NCI-H187 (cell line): Measurements from ENCODE around the gene ANKRD40CL.
"Not testable (repeated sequence)": the region's sequence is repeated elsewhere in the genome, so short reads cannot be mapped to it uniquely, and the experiment has no call there.

ENCODE experiments used
- DNase-seq, 2 experiments: peaks; one replicate each; lab custom pipeline; 2025; lab: John Stamatoyannopoulos, UW

ANKRD40CL gene

GRCh38 chr17:50758989-50759544 is 8.3 kb downstream of the ANKRD40CL start:
- DNase-seq, result no peak

- no peak for DNase-seq
Observed at GRCh38 chr17:50758524-50758923, 8.8 kb downstream of the ANKRD40CL start.

DNA sequence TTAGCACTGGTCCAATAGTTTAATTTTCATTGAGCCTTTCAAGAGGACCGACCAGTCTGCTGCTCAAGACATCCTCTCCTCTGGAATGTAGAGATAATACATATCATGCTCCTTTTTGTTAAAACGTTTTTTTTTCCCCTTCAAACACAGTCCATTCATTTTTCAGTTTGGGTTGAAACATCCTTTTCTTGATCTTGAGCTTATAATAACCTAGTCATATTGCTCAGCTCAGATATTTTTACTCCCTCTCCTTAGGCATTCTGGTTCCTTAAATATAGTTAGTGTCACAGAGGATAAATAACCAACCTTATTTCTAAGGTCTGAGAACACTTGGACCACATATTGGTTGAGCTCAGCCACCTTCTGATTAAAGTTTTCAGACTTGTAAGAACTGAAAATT is 12.8 kb downstream of the ANKRD40CL start:
- DNase-seq, result no peak

DNA sequence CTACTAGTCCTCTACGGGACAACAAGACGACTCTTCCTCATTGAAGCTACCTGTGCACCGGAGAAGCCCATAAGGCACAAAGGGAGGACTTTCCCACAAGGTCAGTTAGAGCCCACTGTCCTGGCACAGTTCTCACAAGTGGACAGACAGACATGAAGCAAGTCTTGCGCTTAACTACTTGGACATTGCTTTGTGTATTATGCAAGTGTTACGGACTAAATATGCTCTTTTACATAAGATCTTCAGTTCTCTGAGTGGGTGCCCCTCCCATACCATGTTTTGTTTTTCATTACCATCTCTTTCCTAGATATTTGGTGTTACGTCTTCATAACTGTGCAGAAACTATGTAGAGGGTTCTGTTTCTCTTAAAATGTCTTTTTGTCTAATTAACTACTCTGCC is 18.1 kb downstream of the ANKRD40CL start:
- no peak for DNase-seq

DNA sequence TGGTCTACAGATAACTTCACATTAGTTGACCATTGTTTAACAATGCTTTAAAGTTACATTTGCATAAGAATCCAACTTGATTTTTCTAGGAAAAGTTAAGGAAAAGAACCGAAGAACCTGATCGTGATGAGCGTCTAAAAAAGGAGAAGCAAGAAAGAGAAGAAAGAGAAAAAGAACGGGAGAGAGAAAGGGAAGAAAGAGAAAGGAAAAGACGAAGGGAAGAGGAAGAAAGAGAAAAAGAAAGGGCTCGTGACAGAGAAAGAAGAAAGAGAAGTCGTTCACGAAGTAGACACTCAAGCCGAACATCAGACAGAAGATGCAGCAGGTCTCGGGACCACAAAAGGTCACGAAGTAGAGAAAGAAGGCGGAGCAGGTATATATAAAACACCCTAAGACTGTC is 21.7 kb downstream of the ANKRD40CL start:
- DNase-seq, result no peak

DNA sequence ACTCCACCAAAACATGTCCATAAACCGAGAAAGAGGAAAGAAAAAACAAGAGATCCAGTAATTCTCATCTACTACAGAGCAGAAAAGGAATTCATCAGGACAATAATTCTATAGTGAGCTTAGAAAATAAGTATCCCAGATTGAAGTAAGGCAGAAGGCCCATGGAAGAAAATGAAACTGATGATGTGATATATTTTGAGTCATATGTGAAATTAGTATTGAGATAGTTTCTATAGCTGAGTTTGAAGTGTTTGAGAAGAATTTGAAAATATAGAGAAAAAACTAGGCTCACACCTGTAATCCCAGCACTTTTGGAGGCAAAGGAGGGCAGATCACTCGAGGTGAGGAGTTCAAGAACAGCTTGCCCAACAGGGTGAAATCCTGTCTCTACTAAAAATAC is 28.2 kb downstream of the ANKRD40CL start:
- no peak for DNase-seq

- DNase-seq, result no peak
Observed at GRCh38 chr17:50737118-50737698, 30.1 kb downstream of the ANKRD40CL start.

DNA sequence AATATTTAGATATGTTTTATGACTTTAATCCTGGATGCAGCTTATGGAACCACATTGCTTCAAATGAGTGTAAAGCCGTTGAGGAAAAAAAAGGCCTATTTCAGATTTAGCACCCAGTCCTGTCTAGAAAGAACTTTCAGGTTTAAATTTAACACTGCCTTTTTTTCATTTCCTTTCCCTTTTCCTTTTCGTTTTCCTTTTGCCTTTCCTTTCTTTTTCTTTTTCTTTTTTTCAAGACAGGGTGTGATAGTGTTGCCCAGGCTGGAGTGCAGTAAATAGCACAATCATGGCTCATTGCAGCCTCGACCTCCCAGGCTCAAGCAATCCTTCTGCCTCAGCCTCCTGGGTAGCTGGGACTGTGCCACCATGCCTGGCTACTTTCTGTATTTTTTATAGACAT is 32.0 kb downstream of the ANKRD40CL start:
- no peak for DNase-seq

- no peak for DNase-seq
Observed at GRCh38 chr17:50731575-50732460, 35.5 kb downstream of the ANKRD40CL start.

- no peak for DNase-seq
Observed at GRCh38 chr17:50728881-50729765, 38.2 kb downstream of the ANKRD40CL start.

DNA sequence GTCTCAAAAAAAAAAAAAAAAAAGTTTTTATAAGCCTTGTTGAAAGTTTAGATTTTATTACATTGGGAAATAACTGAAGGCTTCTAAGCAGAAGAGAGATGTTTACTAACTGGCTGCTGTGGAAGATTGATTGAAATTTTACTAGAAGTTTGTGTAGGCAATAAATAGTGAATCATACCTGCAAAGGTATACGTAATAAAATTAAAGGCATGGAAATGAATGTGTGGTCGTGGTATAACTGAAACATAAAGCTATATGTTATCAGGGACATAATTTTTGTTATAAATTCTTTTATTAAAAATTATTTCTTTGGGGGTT is 39.2 kb downstream of the ANKRD40CL start:
- no peak for DNase-seq

DNA sequence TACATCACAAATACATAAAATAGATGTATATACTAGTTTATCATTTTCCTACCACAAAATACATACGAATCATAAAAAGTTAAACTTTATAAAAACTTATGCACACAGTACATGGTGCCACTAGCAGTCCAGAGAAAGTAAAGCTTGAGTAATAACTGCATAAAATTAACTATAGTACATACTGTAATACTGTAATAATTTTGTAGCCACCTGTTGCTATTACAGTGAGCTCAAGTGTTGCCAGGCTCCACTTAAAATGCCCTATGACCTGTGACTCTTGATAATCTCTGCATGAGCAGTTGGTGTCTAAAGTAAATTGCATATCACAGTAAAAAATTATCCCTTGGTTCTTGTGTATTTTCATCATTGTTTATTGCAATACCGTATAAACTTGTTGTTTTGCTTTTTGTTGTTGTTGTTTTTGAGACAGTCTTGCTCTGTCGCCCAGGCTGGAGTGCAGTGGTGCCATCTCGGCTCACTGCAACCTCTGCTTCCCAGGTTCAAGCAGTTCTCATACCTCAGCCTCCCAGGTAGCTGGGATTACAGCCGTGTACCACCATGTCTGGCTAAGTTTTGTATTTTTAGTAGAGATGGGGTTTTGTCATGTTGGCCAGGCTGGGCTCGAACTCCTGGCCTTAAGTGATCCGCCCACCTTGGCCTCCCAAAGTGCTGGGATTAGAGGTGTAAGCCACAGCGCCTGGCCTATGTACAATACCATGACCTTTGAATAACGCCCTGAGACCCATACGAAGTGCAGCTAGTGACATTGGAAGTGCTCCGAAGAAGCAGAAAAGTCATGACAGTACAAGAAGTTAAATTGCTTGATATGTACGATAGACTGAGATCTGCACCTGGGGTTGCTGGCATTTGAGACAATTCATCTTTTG is 41.3 kb downstream of the ANKRD40CL start:
- DNase-seq, result no peak

DNA sequence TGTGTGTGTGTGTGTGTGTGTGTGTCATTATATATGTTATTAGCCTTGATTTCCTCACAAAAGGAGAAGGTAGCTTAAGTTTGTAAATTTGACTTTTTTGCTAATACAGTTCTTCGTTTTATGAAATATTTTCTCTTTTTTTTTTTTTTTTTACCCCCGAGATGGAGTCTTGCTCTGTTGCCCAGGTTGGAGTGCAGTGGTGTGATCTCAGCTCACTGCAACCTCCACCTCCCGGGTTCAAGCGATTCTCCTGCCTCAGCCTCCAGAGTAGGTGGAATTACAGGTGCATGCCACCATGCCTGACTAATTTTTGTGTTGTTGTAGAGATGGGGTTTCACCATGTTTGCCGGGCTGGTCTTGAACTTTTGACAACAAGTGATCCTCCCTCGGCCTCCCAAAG is 42.7 kb downstream of the ANKRD40CL start:
- not testable (repeated sequence) for DNase-seq

GRCh38 chr17:50722746-50723145 is 44.6 kb downstream of the ANKRD40CL start:
- no peak for DNase-seq

DNA sequence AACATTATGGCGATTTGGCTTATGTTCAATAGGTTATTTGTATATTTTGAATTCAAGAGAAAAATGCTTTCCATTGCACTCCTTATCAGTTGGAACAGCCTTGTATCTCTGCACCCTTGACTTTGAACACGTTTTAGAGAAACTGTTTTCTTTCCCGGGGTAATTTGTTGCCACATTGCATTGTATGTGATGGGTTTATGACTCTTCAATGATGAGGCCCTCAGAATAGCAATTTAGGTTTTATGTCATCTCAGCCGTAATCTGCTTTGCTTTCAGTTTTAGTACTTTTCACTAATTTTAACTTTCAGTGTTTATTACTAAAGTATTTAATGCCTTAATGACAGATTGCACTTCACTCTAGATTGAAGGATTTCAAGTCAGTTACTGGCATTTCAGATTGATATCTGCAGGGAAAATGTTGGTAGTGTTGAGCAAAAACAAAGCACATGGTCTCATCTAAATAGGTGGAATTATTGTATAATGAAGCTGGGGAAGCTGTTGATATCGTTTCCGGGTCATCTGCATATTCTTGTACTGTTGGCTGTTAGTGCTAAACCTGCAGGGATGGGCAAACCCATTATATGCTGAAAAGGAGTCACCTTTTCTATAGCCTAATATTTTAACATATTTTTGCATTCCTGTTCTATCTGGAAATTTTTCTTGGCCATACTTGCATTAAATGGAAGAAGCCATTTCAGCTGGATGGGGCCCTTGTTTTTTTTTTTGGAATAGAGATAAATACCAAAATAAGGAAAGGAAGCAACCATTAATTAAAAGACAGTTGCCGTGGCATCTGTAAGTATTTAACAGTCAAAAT is 45.9 kb downstream of the ANKRD40CL start:
- no peak for DNase-seq

DNA sequence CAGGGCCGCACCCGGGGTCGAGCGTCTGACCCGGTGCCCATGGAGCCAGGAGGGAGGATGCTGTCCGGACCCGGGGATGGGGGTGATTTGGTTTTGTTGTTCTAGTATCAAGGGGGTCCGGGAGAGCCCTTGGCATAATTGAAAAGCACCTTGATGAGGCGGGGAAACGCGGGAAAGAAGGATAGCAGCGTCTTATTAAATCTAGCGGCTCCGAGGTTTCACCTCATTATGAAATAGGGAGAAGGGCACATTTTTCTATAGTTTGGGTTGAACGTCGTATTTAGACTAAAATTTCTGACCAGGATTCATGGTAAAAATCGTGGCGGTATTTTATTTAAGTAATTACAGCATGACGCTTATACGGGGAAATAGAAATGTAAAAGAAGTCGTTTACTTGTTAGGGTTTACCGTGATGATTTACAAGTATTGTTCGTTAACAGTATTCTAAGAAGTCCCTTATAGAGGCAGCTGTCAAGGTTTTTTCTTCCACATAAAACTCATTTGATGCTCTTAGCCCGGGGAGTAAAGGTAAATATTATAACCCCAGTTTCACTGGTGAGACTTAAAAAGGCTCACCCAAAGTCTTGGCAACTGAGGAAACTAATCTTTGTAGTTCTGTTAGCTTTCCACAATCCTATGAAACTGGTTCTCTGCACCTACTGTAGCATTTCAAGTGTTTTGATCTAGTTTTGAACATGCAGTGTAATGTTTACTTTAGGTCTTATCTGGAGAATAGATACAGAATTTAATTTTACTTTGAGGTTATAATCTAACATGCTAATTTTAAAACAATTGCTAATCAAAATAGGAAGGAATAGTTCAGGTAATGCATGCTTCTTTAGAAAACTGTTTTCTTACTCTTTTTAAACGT is 47.2 kb downstream of the ANKRD40CL start:
- no peak for DNase-seq

GRCh38 chr17:50719144-50719923 is 48.0 kb downstream of the ANKRD40CL start, which contains the start of gene LUC7L3:
LUC7L3 (plus strand) TSS chr17:50719603; CDS start chr17:50719733, 130 bp downstream.
- DNase-seq, result peak; percentile 92

DNA sequence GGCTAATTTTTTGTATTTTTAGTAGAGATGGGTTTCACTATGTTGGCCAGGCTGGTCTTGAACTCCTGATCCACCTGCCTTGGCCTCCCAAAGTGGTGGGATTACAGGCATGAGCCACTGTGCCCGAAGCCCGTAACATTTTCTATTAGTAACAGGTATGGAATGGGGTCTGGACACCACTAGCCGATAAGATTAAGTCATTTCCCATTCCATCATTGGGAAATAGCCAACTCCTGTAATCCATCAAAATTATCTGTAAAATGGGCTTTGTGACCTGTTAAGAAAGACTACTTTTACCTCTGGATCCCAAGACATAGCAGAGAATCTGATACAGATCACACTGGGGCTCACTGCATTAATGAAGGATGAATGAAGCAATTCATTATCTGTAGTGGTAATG is 51.8 kb downstream of the ANKRD40CL start:
- DNase-seq, result no peak

- DNase-seq, result no peak
Observed at GRCh38 chr17:50712641-50713040, 54.7 kb downstream of the ANKRD40CL start.
